ENCODE data around the gene CHID1.
A peak's percentile ranks its signal among the peaks of the same experiment; 100 is the strongest.

The CHID1 gene

DNA sequence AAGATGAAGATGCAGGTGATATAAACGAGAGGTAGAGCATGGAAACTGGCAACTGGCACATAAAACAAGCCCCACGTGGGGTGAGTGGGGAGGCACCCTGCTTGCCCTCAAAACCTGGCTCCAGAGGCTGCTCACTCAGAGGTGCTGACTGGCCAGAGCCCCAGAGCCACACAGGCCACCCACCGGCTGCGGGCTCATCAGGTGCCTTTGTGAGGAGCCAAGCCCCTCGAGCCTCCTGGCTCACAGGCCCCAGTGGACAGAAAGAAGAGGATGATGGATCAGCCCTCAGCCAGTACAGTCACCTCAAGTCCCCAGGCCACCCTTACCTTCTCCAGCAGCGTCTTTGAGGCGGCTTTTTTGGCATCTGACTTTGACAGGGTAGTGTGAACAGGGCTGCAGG lies 6.2 kb downstream of the CHID1 start:
- no peak for DNase-seq (ENCODE audit: low read depth)
- TF ChIP-seq, protein P1, sequence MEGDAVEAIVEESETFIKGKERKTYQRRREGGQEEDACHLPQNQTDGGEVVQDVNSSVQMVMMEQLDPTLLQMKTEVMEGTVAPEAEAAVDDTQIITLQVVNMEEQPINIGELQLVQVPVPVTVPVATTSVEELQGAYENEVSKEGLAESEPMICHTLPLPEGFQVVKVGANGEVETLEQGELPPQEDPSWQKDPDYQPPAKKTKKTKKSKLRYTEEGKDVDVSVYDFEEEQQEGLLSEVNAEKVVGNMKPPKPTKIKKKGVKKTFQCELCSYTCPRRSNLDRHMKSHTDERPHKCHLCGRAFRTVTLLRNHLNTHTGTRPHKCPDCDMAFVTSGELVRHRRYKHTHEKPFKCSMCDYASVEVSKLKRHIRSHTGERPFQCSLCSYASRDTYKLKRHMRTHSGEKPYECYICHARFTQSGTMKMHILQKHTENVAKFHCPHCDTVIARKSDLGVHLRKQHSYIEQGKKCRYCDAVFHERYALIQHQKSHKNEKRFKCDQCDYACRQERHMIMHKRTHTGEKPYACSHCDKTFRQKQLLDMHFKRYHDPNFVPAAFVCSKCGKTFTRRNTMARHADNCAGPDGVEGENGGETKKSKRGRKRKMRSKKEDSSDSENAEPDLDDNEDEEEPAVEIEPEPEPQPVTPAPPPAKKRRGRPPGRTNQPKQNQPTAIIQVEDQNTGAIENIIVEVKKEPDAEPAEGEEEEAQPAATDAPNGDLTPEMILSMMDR (IDR thresholded peaks at IDR 0.05; ENCODE audit: control insufficient read depth, extremely low read depth, insufficient read depth) = no peak
- H3K4me3 ChIP-seq (ENCODE audit: low read depth, low read length) = no peak overlapping the region

DNA sequence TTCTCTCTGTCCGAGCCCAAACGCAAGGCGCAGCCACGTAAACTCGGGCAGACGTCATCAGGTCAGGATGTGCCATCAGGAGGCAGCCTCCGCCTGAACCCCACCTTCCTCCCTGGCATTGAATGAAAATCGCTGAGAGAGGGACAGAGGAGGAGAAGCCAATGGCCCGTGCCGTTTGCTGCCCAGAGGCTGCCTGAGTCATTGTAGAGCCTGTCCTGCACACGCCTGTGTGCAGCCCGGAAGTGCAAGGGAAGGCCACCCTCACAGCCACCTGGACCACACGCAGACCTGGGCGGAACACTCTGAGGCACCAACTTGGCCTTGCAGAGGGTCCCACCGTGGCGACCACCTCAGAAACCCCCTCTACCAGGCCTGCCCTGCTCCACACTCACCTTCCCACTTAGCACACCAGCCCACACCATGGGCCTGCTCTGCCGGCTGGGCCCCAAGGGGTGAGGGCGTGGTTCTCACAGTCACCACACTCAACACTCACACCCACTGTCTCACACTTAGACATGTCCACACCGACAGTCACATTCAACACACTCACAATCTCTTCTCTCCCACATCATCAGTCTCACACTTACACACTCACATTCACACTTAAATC lies 9.1 kb downstream of the CHID1 start:
- no peak overlapping the region for H3K4me3 ChIP-seq (ENCODE audit: low read depth, low read length)
- TF ChIP-seq, protein P1 (IDR thresholded peaks at IDR 0.05; ENCODE audit: control insufficient read depth, extremely low read depth, insufficient read depth) = no peak
- no peak for DNase-seq (ENCODE audit: low read depth)

DNA sequence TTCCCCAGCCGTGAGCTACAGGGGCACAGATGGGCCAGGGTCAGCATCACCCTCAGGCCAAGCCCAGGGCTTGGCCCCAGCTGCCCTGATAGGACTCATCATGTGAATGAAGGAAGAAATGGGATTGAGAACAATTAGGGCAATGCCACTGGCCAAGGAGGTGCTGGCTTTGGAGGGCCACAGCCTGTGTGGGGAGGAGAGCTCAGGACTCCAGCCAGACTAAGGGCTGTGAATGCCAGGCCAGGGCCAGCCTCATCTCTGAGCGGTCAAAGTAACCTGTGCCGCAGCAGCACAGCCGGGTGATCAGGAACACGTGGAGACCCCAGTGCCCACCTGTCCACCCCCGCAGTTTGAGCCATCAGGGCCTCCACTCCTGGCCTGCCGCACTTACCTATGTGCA lies 10.1 kb downstream of the CHID1 start:
- H3K4me3 ChIP-seq (ENCODE audit: low read depth, low read length) = no peak overlapping the region
- DNase-seq (ENCODE audit: low read depth) = no peak
- TF ChIP-seq, protein P1 (IDR thresholded peaks at IDR 0.05; ENCODE audit: control insufficient read depth, extremely low read depth, insufficient read depth) = no peak

DNA sequence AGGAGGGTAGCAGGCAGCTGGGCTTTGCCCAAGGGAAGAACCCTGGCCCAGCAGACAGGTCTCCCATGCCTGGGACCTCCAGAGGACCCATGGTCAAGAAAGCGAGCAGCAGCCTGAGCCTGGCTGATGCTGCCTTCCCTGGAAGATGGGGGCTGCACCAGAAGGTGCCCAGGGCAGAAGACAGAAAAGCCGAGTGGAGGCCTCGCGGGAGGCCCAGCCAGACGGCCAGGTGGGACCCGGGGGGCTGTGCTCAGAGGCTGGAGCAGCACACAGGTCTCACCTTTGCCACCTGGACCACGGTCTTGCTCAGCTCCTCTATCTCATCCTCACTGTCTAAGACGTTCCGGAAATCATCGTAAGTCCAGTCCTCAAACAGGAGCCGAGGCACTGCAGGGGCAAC lies 10.9 kb downstream of the CHID1 start:
- DNase-seq (ENCODE audit: low read depth) = no peak
- no peak overlapping the region for H3K4me3 ChIP-seq (ENCODE audit: low read depth, low read length)
- TF ChIP-seq, protein P1 (IDR thresholded peaks at IDR 0.05; ENCODE audit: control insufficient read depth, extremely low read depth, insufficient read depth) = no peak

DNA sequence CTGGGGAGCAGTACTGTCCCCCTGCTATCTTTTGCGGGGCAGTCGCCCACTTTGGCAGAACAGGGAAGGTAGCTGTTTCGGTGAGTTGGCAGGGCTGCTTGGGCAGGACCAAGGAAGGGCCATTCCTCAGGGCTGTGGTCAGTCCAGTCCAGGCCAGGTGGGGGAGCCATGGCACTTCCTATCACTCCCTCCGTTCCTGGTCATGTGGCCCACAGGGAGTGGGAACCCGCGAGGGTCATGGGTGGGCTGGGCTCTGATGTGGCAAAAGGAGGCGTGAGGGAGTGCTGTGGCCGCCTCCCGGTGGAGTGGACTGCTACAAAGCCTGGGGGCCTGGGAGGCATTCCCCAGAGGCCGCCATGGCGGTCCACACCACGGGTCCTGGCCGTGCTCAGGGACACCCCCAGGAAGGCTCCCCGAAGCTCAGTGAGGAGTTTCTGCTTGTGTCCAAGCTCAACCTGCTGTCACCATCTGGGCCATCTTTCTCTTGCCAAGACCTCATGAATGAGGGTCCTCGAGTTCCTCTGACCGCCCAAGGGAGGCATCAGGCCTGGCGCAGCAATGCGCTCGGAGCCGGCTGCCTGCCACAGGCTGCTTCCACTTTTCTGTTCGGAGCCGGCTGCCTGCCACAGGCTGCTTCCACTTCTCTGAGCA lies 11.9 kb downstream of the CHID1 start:
- TF ChIP-seq, protein P1 (IDR thresholded peaks at IDR 0.05; ENCODE audit: control insufficient read depth, extremely low read depth, insufficient read depth) = peak; percentile 44
- no peak for DNase-seq (ENCODE audit: low read depth)

DNA sequence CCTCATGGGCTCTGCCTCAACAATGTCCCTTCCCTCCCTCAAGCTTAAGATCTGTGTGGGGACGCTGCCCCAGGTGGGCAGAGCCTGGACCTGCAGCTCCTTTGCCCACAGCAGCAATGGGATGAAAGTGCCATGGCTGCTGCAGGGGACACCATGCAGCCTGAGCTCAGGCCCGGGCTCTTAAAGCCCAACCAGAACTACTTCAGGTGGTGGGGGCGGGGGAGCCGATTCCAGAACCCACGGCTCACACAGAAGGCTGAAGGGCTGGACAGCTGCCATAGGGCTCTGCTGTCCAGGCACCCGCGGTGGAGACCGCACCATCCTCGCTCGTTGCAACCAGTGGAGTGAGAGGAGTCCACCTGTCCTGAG lies 12.5 kb downstream of the CHID1 start:
- DNase-seq (ENCODE audit: low read depth) = no peak

More for the DNA sequence above, 11.9 kb downstream of the CHID1 start:
- H3K4me3 ChIP-seq (ENCODE audit: low read depth, low read length) = no peak overlapping the region

More for the DNA sequence above, 12.5 kb downstream of the CHID1 start:
- no peak overlapping the region for H3K4me3 ChIP-seq (ENCODE audit: low read depth, low read length)
- TF ChIP-seq, protein P1 (IDR thresholded peaks at IDR 0.05; ENCODE audit: control insufficient read depth, extremely low read depth, insufficient read depth) = peak; percentile 45

Data from LNCaP clone FGC (cell line).